ENCODE measurements around the gene BRICD5. TPM values are rescaled to one million over a fixed set of nuclear protein-coding genes. Genes with fewer than 3 reads are reported as not detected.

Gene BRICD5
- total RNA-seq, 1 experiment from 2014 or later: 1.3 TPM

GRCh38 chr16:2195322-2196161 lies 15.1 kb downstream of the BRICD5 start:
- H3K4me3 ChIP-seq: peak overlapping the region; percentile 14; the same call in 1 of the 2 replicates
- H3K27me3 ChIP-seq: peaks cover 14% of the 10 kb centered on the region

DNA sequence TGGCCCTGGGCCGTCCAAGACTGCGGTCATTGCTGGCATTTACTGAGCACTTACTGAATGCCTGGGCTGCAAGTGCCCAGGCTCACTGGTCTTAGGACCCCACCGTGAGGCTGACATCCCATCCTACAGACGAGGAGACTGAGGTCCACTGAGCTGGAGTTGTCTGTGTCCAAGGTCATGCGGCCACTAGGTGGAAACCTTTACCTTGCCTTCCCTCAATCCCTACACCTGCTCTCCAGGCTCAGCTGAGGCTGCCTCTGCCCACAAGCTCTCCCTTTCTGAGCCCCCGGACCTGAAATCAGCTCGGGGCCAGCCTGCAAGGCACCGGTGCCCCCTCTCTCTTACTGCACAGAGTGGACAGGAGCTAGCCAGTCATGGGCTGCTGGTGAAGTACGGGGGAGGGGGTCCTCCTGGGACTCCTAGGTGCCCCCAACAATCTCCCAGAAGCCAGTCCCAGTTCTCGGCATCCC lies 15.8 kb downstream of the BRICD5 start:
- no peaks in the 10 kb centered on the region for H3K9me3 ChIP-seq
- no peak for DNase-seq
- no peak overlapping the region for H3K4me3 ChIP-seq
- peaks cover 14% of the 10 kb centered on the region for H3K27me3 ChIP-seq
- H3K36me3 ChIP-seq: no peaks in the 10 kb centered on the region

More at GRCh38 chr16:2195322-2196161, 15.1 kb downstream of the BRICD5 start:
- no peak for DNase-seq
- H3K36me3 ChIP-seq: no peaks in the 10 kb centered on the region
- H3K9me3 ChIP-seq: no peaks in the 10 kb centered on the region

- Histone ChIP-seq H3K4me3 (no peak overlapping the region), H3K9me3 (no peaks in the 10 kb centered on the region), H3K27me3 (peaks cover 14% of the 10 kb centered on the region), H3K36me3 (no peaks in the 10 kb centered on the region)
- peak; percentile 53 for DNase-seq
Observed at GRCh38 chr16:2194166-2194834, 16.4 kb downstream of the BRICD5 start.

DNA sequence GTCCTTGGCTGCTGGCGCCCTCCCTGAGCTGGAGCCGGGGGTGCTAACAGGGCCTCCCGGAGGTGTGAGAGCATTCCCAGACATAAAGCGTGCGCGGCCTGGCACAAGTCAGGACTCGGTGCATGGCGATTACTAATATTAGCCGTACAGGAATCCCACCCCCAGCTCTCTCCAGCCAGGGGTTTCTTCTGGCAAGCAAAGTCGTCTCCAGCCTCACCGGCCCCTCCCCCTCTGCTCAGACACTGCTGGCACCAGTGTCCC lies 19.3 kb downstream of the BRICD5 start:
- Histone ChIP-seq H3K36me3 (no peaks in the 10 kb centered on the region), H3K27me3 (peaks cover 5% of the 10 kb centered on the region), H3K9me3 (no peaks in the 10 kb centered on the region), H3K4me3 (no peak overlapping the region)
- no peak for DNase-seq

DNA sequence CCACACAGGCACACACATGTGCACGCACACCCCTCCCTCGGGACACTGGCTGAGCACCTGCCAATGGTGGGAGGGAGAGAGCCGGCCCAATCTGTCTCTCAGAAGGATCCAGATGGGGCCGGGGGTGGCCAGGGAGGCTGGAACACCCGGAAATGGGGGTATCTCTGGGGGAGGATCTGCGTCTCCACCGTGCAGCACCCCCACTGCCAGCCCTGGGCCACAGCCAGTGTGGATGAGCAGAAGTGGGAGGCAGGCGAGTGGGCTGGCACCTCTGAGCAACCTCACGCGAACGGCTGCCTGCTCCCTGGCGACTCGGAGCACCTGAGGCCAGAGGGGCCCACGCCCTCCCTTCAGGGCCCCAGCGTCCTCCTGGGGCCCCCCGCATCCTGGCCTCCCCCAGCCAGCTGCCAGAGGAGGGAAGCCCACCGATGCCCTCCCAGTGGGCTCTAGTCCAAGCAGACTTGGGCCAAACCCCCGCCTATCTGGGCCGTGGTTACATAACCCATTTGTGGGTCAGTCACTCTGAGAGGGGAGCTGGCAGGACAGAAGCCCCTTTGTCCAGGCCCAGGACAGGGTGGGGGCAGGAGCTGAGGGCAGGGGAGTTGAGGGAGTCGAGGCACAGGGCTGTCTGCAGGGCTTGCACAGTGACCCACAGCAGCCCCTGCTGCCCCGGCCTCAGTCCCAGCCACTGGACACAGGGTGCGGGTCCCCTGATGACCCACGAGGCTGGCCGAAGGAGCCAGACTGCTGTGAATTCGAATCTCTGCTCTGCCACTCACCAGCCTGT lies 19.8 kb downstream of the BRICD5 start:
- Histone ChIP-seq H3K36me3 (no peaks in the 10 kb centered on the region), H3K4me3 (no peak overlapping the region), H3K9me3 (no peaks in the 10 kb centered on the region), H3K27me3 (peaks cover 5% of the 10 kb centered on the region)
- DNase-seq: no peak

- Histone ChIP-seq H3K9me3 (no peaks in the 10 kb centered on the region), H3K4me3 (no peak overlapping the region), H3K36me3 (no peaks in the 10 kb centered on the region), H3K27me3 (no peaks in the 10 kb centered on the region; the same call in 1 of the 2 replicates)
- no peak for DNase-seq
Observed at GRCh38 chr16:2190002-2190658, 20.5 kb downstream of the BRICD5 start.

DNA sequence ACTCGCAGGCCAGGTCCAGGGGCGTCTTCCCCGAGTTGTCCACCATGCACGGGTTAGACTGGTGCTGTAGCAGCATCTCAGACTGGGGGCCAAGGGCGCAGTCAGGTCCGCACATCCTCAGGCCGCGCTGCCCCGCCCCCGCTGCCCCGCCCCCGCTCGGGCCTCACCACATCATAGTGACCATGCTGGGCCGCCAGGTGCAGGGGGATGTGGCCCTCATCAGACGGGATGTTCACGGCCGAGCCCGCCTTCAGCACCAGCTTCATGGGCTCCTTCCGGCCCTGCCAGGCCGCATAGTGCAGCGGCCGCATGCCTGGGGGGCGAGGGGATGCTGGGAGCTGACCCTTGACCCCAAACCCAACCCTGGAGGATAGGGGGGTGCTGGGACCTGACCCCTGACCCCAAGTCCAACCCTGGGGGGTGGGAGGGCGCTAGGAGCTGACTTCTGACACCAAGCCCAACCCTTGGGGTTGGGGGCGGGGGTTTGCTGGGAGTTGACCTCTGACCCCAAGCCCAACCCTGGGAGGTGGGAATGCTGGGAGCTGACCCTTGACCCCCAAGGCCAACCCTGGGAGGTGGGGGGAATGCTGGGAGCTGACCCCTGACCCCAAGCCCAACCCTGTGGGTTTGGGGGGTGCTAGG lies 21.3 kb downstream of the BRICD5 start:
- Histone ChIP-seq H3K27me3 (no peaks in the 10 kb centered on the region), H3K4me3 (no peak overlapping the region)
- DNase-seq: no peak

DNA sequence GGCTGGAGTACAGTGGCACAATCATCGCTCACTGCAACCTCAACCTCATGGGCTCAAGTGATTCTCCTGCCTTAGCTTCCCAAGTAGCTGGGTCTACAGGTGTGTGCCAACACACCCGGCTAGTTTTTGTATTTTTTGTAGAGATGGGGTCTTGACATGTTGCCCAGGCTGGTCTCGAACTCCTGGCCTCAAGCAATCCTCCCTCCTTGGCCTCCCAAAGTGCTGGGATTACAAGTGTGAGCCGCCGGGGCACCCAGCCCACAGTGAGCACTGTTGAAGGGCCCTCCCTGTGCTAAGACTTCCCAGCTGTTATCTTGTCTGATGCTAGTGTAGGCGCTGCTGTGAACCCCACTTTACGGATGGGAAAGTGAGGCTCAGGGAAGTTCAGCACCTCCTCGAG lies 22.3 kb downstream of the BRICD5 start:
- Histone ChIP-seq H3K27me3 (no peaks in the 10 kb centered on the region), H3K9me3 (no peaks in the 10 kb centered on the region), H3K4me3 (no peak overlapping the region), H3K36me3 (no peaks in the 10 kb centered on the region)
- no peak for DNase-seq

More for the DNA sequence above, 21.3 kb downstream of the BRICD5 start:
- Histone ChIP-seq H3K9me3 (no peaks in the 10 kb centered on the region), H3K36me3 (no peaks in the 10 kb centered on the region)

GRCh38 chr16:2187212-2187611 lies 23.5 kb downstream of the BRICD5 start:
- no peak for DNase-seq
- Histone ChIP-seq H3K36me3 (peaks cover 3% of the 10 kb centered on the region; the same call in 1 of the 2 replicates), H3K9me3 (no peaks in the 10 kb centered on the region), H3K4me3 (no peak overlapping the region), H3K27me3 (no peaks in the 10 kb centered on the region)

GRCh38 chr16:2186505-2186904 lies 24.2 kb downstream of the BRICD5 start:
- Histone ChIP-seq H3K36me3 (peaks cover 8% of the 10 kb centered on the region; the same call in 1 of the 2 replicates), H3K27me3 (no peaks in the 10 kb centered on the region), H3K4me3 (no peak overlapping the region), H3K9me3 (no peaks in the 10 kb centered on the region)
- DNase-seq: no peak

GRCh38 chr16:2186064-2186463 lies 24.6 kb downstream of the BRICD5 start:
- H3K27me3 ChIP-seq: no peaks in the 10 kb centered on the region
- peaks cover 8% of the 10 kb centered on the region; the same call in 1 of the 2 replicates for H3K36me3 ChIP-seq
- H3K9me3 ChIP-seq: no peaks in the 10 kb centered on the region
- no peak for DNase-seq
- no peak overlapping the region for H3K4me3 ChIP-seq

- Histone ChIP-seq H3K27me3 (no peaks in the 10 kb centered on the region), H3K36me3 (peaks cover 8% of the 10 kb centered on the region; the same call in 1 of the 2 replicates), H3K4me3 (no peak overlapping the region), H3K9me3 (no peaks in the 10 kb centered on the region)
- DNase-seq: no peak
Observed at GRCh38 chr16:2184962-2185361, 25.7 kb downstream of the BRICD5 start.

DNA sequence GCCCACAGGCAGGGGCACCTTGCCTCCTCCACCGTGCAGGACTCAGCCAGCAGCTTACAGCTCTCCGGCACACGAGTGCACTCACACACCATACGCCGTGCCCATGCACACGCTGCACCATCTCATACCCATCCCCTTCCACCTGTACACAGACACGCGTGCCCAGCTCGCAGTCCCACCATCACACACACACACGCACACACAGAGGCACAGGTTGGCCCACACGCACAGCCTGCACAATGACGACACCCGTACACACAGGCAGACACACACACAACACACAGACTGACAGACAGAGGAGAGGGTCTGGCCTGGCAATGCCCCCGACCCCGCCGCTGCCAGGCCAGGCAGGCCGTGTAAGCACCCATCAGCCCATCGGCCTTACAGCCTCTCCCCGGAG lies 26.3 kb downstream of the BRICD5 start:
- Histone ChIP-seq H3K36me3 (peaks cover 8% of the 10 kb centered on the region; the same call in 1 of the 2 replicates), H3K27me3 (no peaks in the 10 kb centered on the region), H3K9me3 (no peaks in the 10 kb centered on the region), H3K4me3 (no peak overlapping the region)
- DNase-seq: no peak

GRCh38 chr16:2183671-2184070 lies 27.0 kb downstream of the BRICD5 start:
- H3K36me3 ChIP-seq: peaks cover 8% of the 10 kb centered on the region; the same call in 1 of the 2 replicates
- no peak overlapping the region for H3K4me3 ChIP-seq
- no peaks in the 10 kb centered on the region for H3K9me3 ChIP-seq
- DNase-seq: no peak
- H3K27me3 ChIP-seq: no peaks in the 10 kb centered on the region

DNA sequence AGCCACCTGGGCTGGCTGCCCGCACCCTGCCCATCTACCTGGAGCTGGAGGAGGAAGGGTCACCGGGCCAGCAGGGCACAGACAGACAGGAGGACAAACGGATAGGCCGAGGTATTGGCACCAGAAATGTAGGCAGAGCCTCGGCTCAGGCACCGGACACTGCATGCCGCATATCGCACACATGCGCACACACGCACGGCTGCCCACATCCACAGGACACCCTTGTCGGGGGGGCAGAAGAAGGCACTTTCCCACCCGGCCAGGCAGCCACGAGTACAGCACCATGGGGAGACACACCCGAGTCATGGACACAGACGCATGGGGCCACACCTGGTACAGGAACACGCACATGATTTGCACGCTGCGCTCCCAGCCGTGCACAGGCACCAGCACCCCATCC lies 28.7 kb downstream of the BRICD5 start:
- H3K36me3 ChIP-seq: peaks cover 16% of the 10 kb centered on the region
- no peaks in the 10 kb centered on the region for H3K9me3 ChIP-seq
- no peak overlapping the region for H3K4me3 ChIP-seq
- H3K27me3 ChIP-seq: no peaks in the 10 kb centered on the region
- DNase-seq: no peak
